GM06990 (cell line): ENCODE results near the gene SHOX.

Experiments
- DNase-seq: peaks from one replicate; pipeline ENCODE4 v3.0.0-alpha.2; 2011; ENCODE audit not compliant: insufficient read length; ENCODE audit errors: extremely low read depth
- H3K27me3 ChIP-seq: replicated peaks from 2 replicates; pipeline ENCODE4 v1.6.0; 2011; ENCODE audit warnings: low read length; ENCODE audit not compliant: control insufficient read depth, insufficient read depth
- H3K36me3 ChIP-seq: 2 replicates; pipeline ENCODE4 v1.5.1; 2011; ENCODE audit warnings: low read length; ENCODE audit not compliant: control insufficient read depth, insufficient read depth
- H3K4me3 ChIP-seq: replicated peaks from 2 replicates; pipeline ENCODE4 v1.5.1; 2011; ENCODE audit warnings: low read depth, mild to moderate bottlenecking, control low read depth, low read length
- CTCF ChIP-seq: IDR thresholded peaks from 2 replicates; pipeline ENCODE4 v1.5.1; 2011; ENCODE audit warnings: low read length, control low read depth, mild to moderate bottlenecking, inconsistent platforms; ENCODE audit not compliant: insufficient read depth, poor library complexity, severe bottlenecking

The SHOX gene

GRCh38 chrX:685120-686032 is 54.8 kb downstream of the SHOX start:
- TF ChIP-seq CTCF = no peak
- Histone ChIP-seq H3K4me3 (no peak overlapping the region), H3K27me3 (no peaks in the 10 kb centered on the region), H3K36me3 (no peaks in the 10 kb centered on the region)
- no peak for DNase-seq

DNA sequence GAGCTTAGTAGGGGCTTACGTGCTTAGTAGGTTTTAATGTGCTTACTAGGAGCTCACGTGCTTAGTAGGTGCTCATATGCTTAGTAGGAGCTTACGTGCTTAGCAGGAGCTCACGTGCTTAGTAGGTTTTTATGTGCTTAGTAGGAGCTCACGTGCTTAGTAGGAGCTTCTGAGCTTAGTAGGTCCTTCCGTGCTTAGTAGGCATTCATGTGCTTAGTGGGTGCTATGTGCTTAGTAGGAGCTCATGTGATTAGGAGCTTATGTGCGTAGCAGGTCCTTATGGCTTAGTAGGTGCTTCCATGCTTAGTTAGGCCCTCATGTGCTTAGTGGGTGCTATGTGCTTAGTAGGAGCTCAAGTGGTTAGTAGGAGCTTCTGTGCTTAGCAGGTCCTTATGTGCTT is 59.4 kb downstream of the SHOX start:
- H3K4me3 ChIP-seq = no peak overlapping the region
- no peaks in the 10 kb centered on the region for H3K36me3 ChIP-seq
- no peak for TF ChIP-seq CTCF
- H3K27me3 ChIP-seq = no peaks in the 10 kb centered on the region
- DNase-seq = no peak

- no peak for TF ChIP-seq CTCF
- Histone ChIP-seq H3K27me3 (no peaks in the 10 kb centered on the region), H3K36me3 (no peaks in the 10 kb centered on the region), H3K4me3 (no peak overlapping the region)
- DNase-seq = no peak
Observed at GRCh38 chrX:694800-695199, 64.2 kb downstream of the SHOX start.

- DNase-seq = no peak
- no peaks in the 10 kb centered on the region for H3K27me3 ChIP-seq
- H3K36me3 ChIP-seq = no peaks in the 10 kb centered on the region
- no peak overlapping the region for H3K4me3 ChIP-seq
- TF ChIP-seq CTCF = no peak
Observed at GRCh38 chrX:698206-698605, 67.6 kb downstream of the SHOX start.

GRCh38 chrX:700936-701335 is 70.3 kb downstream of the SHOX start:
- no peak for DNase-seq
- Histone ChIP-seq H3K27me3 (no peaks in the 10 kb centered on the region), H3K4me3 (no peak overlapping the region), H3K36me3 (no peaks in the 10 kb centered on the region)
- no peak for TF ChIP-seq CTCF
